Measurements from ENCODE around the gene CMC1.
A peak's percentile ranks its signal among the peaks of the same experiment; 100 is the strongest.

Gene CMC1

DNA sequence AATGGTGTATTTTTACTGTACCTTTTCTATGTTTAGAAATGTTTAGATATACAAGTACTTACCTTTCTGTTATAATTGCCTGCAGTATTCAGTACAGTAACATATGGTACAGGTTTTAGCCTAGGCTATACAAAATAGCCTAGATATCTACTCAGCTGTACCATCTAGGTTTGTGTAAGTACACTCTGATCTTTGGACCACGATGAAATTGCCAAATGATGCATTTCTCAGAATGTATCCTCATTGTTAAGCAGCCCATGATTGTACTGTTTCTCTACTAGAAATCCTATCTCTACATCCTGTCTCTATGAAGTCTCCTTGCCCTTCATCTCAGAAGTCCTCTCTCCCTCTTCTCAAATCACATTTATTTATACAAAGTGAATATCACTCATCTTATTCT is 74.3 kb downstream of the CMC1 start:
- in situ Hi-C loops (cut with HindIII; ENCODE audit: low sequenced_read_pairs), result no loop called here
- no peak for DNase-seq (ENCODE audit: low read depth, low spot score)
- no peak overlapping the region for H3K4me3 ChIP-seq (ENCODE audit: low read depth, low read length)
- TF ChIP-seq, protein P1, sequence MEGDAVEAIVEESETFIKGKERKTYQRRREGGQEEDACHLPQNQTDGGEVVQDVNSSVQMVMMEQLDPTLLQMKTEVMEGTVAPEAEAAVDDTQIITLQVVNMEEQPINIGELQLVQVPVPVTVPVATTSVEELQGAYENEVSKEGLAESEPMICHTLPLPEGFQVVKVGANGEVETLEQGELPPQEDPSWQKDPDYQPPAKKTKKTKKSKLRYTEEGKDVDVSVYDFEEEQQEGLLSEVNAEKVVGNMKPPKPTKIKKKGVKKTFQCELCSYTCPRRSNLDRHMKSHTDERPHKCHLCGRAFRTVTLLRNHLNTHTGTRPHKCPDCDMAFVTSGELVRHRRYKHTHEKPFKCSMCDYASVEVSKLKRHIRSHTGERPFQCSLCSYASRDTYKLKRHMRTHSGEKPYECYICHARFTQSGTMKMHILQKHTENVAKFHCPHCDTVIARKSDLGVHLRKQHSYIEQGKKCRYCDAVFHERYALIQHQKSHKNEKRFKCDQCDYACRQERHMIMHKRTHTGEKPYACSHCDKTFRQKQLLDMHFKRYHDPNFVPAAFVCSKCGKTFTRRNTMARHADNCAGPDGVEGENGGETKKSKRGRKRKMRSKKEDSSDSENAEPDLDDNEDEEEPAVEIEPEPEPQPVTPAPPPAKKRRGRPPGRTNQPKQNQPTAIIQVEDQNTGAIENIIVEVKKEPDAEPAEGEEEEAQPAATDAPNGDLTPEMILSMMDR (IDR thresholded peaks at IDR 0.05; ENCODE audit: low read depth, low read length), result no peak

GRCh38 chr3:28316226-28316625 is 74.8 kb downstream of the CMC1 start:
- TF ChIP-seq, protein P1 (IDR thresholded peaks at IDR 0.05; ENCODE audit: low read depth, low read length), result no peak
- DNase-seq (ENCODE audit: low read depth, low spot score), result no peak
- in situ Hi-C loops (cut with HindIII; ENCODE audit: low sequenced_read_pairs), result no loop called here
- H3K4me3 ChIP-seq (ENCODE audit: low read depth, low read length), result no peak overlapping the region

DNA sequence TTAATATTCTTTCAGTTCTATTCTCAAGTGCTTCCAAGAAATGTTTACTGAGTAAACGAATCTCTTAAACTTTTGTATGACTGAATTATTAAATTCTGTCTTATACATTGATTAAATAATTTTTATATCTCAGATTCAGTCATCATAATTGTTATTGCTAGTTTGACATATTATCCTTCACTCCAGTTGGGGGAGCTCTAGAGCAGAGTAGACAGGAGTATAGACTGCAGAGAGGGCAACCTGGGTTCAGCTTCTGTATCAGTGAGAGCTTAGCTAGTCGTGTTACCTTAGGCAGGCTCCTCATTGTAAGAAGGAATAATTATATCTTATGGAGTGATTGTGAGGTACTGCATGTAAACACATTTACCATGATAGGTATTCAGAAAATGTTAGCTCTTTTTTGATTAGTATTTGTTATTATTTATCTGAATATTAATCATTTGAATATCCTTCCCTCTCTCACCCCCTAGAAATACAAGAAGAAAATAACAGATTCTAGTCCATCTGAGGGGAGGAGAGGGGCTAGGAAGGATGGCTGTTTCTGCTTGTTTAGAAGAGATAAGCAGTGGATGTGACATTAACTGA is 76.1 kb downstream of the CMC1 start:
- in situ Hi-C loops (cut with HindIII; ENCODE audit: low sequenced_read_pairs), result no loop called here
- no peak overlapping the region for H3K4me3 ChIP-seq (ENCODE audit: low read depth, low read length)
- DNase-seq (ENCODE audit: low read depth, low spot score), result peak; percentile 35
- TF ChIP-seq, protein P1 (IDR thresholded peaks at IDR 0.05; ENCODE audit: low read depth, low read length), result peak; percentile 63

GRCh38 chr3:28320981-28321380 is 79.6 kb downstream of the CMC1 start:
- in situ Hi-C loops (cut with HindIII; ENCODE audit: low sequenced_read_pairs), result no loop called here
- no peak overlapping the region for H3K4me3 ChIP-seq (ENCODE audit: low read depth, low read length)
- DNase-seq (ENCODE audit: low read depth, low spot score), result no peak
- TF ChIP-seq, protein P1 (IDR thresholded peaks at IDR 0.05; ENCODE audit: low read depth, low read length), result no peak

GRCh38 chr3:28322464-28322863 is 81.0 kb downstream of the CMC1 start:
- in situ Hi-C loops (cut with HindIII; ENCODE audit: low sequenced_read_pairs), result no loop called here
- TF ChIP-seq, protein P1 (IDR thresholded peaks at IDR 0.05; ENCODE audit: low read depth, low read length), result no peak
- no peak overlapping the region for H3K4me3 ChIP-seq (ENCODE audit: low read depth, low read length)

GRCh38 chr3:28326458-28326926 is 85.1 kb downstream of the CMC1 start:
- DNase-seq (ENCODE audit: low read depth, low spot score), result peak; percentile 36
- in situ Hi-C loops (cut with HindIII; ENCODE audit: low sequenced_read_pairs), result no loop called here
- TF ChIP-seq, protein P1 (IDR thresholded peaks at IDR 0.05; ENCODE audit: low read depth, low read length), result no peak
- H3K4me3 ChIP-seq (ENCODE audit: low read depth, low read length), result no peak overlapping the region

More at GRCh38 chr3:28322464-28322863, 81.0 kb downstream of the CMC1 start:
- DNase-seq (ENCODE audit: low read depth, low spot score), result peak; percentile 57

Data from astrocyte of the spinal cord (primary cell).